ENCODE data around the gene FRMD8. TPM values are rescaled to one million over a fixed set of nuclear protein-coding genes. Genes with fewer than 3 reads are reported as not detected.

The FRMD8 gene
- total RNA-seq, 1 experiment from 2014 or later, result 102 TPM

DNA sequence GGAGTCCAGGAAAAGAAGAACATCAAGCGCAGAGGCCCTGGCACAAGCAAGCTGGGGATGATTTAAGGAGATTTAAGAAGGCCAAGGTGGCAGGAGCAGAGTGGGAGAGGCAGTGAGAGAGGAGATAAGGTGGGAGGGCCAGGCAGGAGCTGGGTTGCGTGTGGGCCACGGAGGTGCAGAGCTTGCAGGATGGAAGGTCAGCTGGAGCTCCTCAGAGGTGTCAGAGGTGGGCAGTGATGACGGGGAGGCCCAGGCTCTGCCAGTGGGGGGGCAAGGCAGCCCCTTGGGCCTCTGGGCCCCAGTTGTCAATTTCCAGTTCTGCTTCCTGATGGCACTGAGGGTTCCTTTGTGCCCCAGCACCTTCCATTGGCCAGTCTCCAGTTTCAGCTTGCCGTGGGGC lies 6.5 kb downstream of the FRMD8 start:
- no peak for DNase-seq (ENCODE audit: low spot score)

GRCh38 chr11:65393513-65394079 lies 7.2 kb downstream of the FRMD8 start:
- DNase-seq (ENCODE audit: low spot score), result no peak

DNA sequence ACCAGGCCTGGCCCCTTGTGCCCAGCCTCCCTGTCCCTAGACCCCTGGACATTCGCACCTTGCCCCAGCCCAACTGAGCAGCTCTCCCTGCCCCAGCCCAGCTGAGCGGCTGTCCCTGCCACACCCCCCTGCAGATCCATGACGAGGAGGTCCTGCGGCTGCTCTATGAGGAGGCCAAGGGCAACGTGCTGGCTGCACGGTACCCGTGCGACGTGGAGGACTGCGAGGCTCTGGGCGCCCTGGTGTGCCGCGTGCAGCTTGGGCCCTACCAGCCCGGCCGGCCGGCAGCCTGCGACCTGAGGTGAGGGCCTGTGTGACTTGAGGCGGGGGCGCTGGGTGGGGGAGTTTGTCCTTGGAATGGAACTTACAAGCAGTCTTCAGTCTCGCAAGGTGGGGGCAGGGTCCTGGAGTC lies 7.7 kb downstream of the FRMD8 start:
- DNase-seq (ENCODE audit: low spot score), result no peak

DNA sequence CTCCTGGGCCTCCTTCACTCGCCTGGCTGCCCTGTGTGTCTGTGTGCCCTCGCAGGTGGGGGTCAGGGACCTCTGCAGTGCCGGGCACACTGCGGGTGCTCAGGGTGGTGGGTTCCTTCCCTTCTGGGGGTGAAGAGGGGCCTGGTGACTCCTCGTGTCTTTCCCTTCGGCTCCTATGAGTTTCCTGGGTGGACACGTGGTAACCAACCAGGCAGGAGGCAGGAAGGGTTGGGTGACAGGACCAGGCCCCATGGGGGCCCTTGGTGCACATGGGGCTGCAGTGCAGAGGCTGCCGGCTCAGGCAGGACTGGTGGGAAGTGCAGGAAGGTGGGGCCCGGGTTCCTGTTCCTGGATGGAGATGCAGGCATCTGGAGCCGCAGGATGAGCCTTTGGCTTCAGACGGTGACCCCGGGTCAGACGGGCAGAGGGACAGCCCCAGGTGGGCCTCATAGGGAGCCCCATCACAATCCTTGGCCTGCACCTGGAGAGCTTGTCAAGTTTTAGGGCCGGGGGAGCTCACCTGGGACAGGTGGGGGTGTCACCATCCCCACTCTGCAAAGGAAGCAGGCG lies 9.6 kb downstream of the FRMD8 start:
- no peak for DNase-seq (ENCODE audit: low spot score)

GRCh38 chr11:65396769-65397745 lies 10.6 kb downstream of the FRMD8 start:
- no peak for DNase-seq (ENCODE audit: low spot score)

GRCh38 chr11:65398362-65398910 lies 12.0 kb downstream of the FRMD8 start:
- no peak for DNase-seq (ENCODE audit: low spot score)

DNA sequence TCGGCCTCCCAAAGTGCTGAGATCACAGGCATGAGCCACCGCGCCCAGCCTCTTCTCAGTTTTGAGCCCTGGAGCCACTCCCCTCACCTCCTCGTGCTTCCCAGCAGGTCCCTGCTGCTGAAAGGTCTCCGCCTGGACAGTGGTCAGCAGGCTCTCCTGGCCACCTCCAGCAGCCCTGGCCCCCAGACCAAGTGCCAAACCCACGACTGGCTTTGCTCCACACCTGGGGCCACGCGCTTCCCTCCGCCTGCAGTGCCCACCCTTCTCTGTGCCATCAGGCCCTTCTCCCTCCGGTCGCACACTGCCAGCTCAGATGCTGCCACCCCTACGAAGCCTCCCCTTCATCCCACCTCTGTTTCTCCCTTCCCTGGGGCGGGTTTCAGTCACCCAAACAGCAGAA lies 12.8 kb downstream of the FRMD8 start:
- DNase-seq (ENCODE audit: low spot score), result no peak

- DNase-seq (ENCODE audit: low spot score), result no peak
Observed at GRCh38 chr11:65399845-65400244, 13.4 kb downstream of the FRMD8 start.

DNA sequence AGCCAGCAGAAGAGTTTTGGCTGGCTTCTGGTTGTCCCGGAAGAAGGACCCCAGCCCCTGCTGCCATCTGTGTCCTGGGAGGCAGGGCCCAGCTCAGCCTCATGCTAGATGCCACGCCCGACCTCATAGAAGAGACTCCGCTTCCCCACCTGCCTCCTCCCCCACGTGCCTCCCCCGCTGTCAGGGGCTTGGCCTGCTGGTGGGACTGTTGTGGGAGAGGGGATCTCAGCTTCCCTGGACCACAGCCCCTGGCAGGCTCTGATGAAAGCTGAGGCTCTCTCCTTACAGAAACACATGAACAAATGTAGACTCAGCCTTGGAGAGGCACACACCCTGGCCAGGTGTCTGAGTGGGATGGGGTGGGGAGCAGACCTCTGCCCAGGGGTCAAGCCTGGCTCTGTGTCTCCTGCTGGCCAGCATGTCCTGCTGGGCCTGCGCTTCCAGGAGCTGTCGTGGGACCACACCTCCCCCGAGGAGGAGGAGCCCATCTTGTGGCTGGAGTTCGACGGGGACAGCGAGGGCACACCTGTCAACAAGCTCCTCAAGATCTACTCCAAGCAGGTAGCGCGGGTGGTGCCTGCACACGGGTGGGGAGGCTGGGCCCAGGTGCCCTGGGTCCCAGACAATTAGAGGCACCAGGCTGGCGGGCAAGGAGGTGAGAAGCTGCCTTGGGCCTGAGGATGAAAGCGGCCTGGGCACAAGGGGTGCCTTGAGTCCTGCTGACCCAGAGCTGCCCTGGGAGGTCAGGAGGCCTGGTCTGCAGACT lies 14.1 kb downstream of the FRMD8 start:
- no peak for DNase-seq (ENCODE audit: low spot score)

GRCh38 chr11:65401073-65401802 lies 14.8 kb downstream of the FRMD8 start:
- DNase-seq (ENCODE audit: low spot score), result no peak

DNA sequence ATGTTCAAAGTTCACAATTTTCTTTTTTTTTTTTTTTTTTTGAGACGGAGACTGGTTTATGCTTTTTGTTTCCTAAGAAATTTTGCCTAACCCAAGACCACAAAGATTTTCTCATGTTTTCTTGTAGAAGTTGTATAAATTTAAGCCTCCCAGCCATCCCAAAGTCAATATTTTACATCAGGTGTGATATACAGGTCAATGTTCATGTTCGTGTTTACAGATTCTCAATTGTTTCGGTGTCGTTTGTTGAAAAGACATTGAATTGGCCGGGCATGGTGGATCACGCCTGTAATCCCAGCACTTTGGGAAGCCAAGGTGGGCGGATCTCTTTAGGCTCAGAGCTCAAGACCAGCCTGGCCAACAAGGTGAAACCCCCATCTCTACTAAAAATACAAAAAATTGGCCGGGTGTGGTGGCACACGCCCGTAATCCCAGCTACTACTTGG lies 15.4 kb downstream of the FRMD8 start:
- no peak for DNase-seq (ENCODE audit: low spot score)

DNA sequence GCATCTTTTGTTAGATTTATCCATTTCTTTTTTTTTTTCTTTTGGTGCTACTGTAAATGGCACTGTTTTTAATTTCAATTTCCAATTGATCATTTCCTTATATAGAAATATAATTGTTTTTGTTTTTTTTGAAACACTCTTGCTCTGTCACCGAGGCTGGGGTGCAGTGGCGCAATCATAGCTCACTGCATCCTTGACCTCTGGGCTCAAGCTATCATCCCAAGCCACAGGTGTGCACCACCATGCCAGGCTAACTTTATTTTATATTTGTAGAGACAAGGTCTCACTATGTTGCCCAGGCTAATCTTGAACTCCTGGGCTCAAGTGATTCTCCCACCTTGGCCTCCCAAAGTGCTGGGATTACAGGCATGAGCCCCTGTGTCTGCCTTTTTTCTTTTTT lies 16.4 kb downstream of the FRMD8 start:
- DNase-seq (ENCODE audit: low spot score), result no peak

DNA sequence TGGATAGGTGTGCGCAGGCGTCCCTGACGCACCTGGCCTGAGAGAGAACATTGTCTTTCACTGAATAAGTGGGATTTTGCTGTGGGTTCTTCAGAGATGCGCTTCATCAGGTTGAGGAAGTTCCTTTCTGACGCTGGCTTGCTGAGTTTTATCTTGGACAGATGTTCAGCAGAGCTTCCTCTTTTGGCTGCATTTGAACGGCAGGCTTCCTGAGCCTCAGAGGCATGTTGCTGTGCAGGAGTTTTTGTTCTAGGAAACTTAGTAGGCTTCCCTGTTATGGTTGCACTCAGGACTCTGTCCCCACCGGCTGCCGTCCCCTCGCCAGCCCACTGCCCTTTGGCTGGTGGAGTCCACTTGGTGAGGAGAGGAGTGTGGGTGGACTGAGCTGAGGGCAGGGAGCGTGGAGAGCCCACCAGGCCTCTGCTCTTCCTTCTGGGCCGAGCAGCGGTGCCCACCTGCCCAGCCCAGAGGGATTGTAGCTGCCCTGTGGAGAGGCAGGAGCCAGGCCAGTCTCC lies 17.2 kb downstream of the FRMD8 start:
- DNase-seq (ENCODE audit: low spot score), result no peak

DNA sequence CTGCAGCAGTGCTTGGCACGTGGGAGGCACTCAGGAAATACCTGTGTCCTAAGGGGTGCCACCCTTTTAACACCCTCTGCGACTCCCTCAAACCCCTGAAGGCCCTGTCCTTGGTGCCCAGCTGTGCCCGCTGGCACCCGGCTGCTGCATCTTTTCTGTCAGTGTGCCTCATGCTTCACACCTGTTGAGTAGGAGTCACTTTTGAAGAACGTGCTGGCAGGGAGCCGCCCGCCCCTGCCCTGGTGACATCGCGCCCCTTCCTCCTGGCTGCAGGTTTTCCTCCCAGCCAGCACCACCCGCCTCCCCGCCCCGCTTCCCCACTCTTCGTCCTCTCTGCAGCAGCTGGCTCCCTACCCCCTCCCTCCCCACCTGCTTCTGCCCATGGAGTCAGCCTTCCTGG lies 17.8 kb downstream of the FRMD8 start:
- DNase-seq (ENCODE audit: low spot score), result no peak

GRCh38 chr11:65404638-65405339 lies 18.4 kb downstream of the FRMD8 start:
- no peak for DNase-seq (ENCODE audit: low spot score)

- DNase-seq (ENCODE audit: low spot score), result no peak
Observed at GRCh38 chr11:65410936-65411680, 24.7 kb downstream of the FRMD8 start.

DNA sequence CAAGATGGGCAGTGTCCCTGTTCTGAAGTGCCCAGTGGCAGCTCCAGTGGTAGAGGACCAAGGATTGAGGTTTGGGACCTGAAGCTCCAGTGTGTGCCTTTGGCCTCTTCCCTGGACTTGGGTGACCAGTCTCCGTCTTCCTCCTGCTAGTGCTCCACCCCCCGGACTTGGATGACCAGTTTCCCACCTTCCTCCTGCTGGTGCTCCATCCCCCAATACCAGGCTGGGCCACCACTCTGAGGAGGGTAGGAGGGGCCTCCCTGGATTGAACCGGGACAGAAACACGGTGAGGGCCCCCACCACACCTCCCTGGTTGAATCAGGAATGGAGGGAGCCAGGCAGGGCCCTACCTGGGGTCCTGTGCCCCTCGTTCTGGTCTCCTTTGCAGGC lies 25.2 kb downstream of the FRMD8 start:
- no peak for DNase-seq (ENCODE audit: low spot score)

GRCh38 chr11:65412271-65413076 lies 26.0 kb downstream of the FRMD8 start:
- no peak for DNase-seq (ENCODE audit: low spot score)
